Neural progenitor cell (in vitro differentiated cells): Measurements from ENCODE around the gene LEFTY1.

Experiments used
- CTCF ChIP-seq: fragments of 200-600 bp; sonication (generic); IDR thresholded peaks from 2 replicates; pipeline ENCODE4 v1.5.1; 2017; ENCODE audit warnings: antibody characterized with exemption, mild to moderate bottlenecking
- EZH2 ChIP-seq: fragments of 200-600 bp; sonication (generic); IDR thresholded peaks from 2 replicates; pipeline ENCODE4 v1.6.1; 2017; ENCODE audit warnings: antibody characterized with exemption, mild to moderate bottlenecking, moderate library complexity
- EZH2phosphoT487 ChIP-seq: fragments of 200-600 bp; sonication (generic); IDR thresholded peaks from 2 replicates; pipeline ENCODE4 v1.6.1; 2017; ENCODE audit warnings: antibody characterized with exemption

DNA sequence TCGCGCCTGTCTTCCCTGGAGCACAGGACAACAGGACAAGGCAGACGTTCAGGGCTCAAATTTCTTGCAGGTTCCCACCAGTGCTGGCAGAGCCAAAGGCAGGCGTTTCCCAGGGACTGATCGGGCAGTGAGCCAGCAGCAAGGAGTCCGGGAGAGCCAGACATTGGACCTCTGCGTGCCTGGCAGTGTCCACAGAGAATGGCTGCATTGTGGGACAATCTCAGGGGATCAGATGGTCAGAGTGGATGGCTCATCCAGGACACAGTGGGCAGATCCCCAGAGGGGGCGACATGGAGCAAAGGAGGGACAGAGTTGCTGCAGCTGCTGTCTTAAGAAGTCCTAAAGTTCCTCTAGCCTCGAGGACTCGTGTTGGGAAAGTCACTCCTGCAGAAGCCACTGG is 11.4 kb downstream of the LEFTY1 start:
- no peak for TF ChIP-seq EZH2
- peak; percentile 62 for TF ChIP-seq CTCF
- no peak for TF ChIP-seq EZH2phosphoT487
